ENCODE data around the gene FSD2. TPM values are rescaled to one million over a fixed set of nuclear protein-coding genes. Genes with fewer than 3 reads are reported as not detected.

Gene FSD2
- total and polyA plus RNA-seq, 7 donors, result 0.51 to 65.3 (median 27.5) TPM

- Histone ChIP-seq H3K9me3 (no peaks in the 10 kb centered on the region), H3K36me3 (ENCODE audit: insufficient read depth in 1 of 2, low read depth in 1 of 2) (peaks cover 0 to 49% of the 10 kb centered on the region in 2 donors), H3K4me1 (peaks cover 6% of the 10 kb centered on the region), H3K4me3 (no peak overlapping the region), H3K27ac (no peak overlapping the region), H3K27me3 (ENCODE audit: insufficient read depth in 3 of 3, low read length in 2 of 3) (no peaks in the 10 kb centered on the region)
- WGBS, 3 donors, result 70 to 80% (median 75%) methylated on average over 7 to 8 of the region's 8 CpGs
- no peak for DNase-seq
- no peak for TF ChIP-seq CTCF (IDR thresholded peaks at IDR 0.05)
- intact Hi-C loops (cut with DNase I), result no loop called here
- no peak for ATAC-seq
These were observed 41.8 kb upstream of the FSD2 start for GRCh38 chr15:82847703-82848102.

GRCh38 chr15:82846621-82847020 is 40.8 kb upstream of the FSD2 start:
- no peaks in the 10 kb centered on the region for H3K9me3 ChIP-seq
- no peaks in the 10 kb centered on the region for H3K27me3 ChIP-seq (ENCODE audit: insufficient read depth in 3 of 3, low read length in 2 of 3)
- no peak overlapping the region for H3K4me3 ChIP-seq
- ATAC-seq (no peak), DNase-seq (no peak)
- H3K27ac ChIP-seq, result no peak overlapping the region
- 66 to 87% (median 82%) methylated on average over 4 of the region's 4 CpGs for WGBS, 3 donors
- intact Hi-C loops (cut with DNase I), result no loop called here
- peaks cover 6% of the 10 kb centered on the region for H3K4me1 ChIP-seq
- no peak for TF ChIP-seq CTCF (IDR thresholded peaks at IDR 0.05)
- peaks cover 0 to 48% of the 10 kb centered on the region in 2 donors for H3K36me3 ChIP-seq (ENCODE audit: insufficient read depth in 1 of 2, low read depth in 1 of 2)

GRCh38 chr15:82845686-82846085 is 39.8 kb upstream of the FSD2 start:
- intact Hi-C loops (cut with DNase I), result no loop called here
- no peak for TF ChIP-seq CTCF (IDR thresholded peaks at IDR 0.05)
- Histone ChIP-seq H3K9me3 (no peaks in the 10 kb centered on the region), H3K36me3 (ENCODE audit: insufficient read depth in 1 of 2, low read depth in 1 of 2) (peaks cover 0 to 39% of the 10 kb centered on the region in 2 donors), H3K4me1 (peaks cover 6% of the 10 kb centered on the region), H3K27me3 (ENCODE audit: insufficient read depth in 3 of 3, low read length in 2 of 3) (no peaks in the 10 kb centered on the region), H3K27ac (no peak overlapping the region), H3K4me3 (no peak overlapping the region)
- 64 to 70% (median 66%) methylated on average over 7 of the region's 7 CpGs for WGBS, 3 donors
- DNase-seq (no peak), ATAC-seq (no peak)

- no peak for TF ChIP-seq CTCF (IDR thresholded peaks at IDR 0.05)
- no peaks in the 10 kb centered on the region for H3K27me3 ChIP-seq (ENCODE audit: insufficient read depth in 3 of 3, low read length in 2 of 3)
- no peak overlapping the region for H3K4me3 ChIP-seq
- ATAC-seq, result no peak
- H3K9me3 ChIP-seq, result no peaks in the 10 kb centered on the region
- intact Hi-C loops (cut with DNase I), result no loop called here
- no peak overlapping the region for H3K27ac ChIP-seq
- peaks cover 0 to 29% of the 10 kb centered on the region in 2 donors for H3K36me3 ChIP-seq (ENCODE audit: insufficient read depth in 1 of 2, low read depth in 1 of 2)
- no peaks in the 10 kb centered on the region for H3K4me1 ChIP-seq
- no peak for DNase-seq
- WGBS, 3 donors, result 90 to 94% (median 93%) methylated on average over 3 of the region's 3 CpGs
These were observed 37.7 kb upstream of the FSD2 start for GRCh38 chr15:82843566-82843965.

- intact Hi-C loops (cut with DNase I), result no loop called here
- H3K9me3 ChIP-seq, result no peaks in the 10 kb centered on the region
- 95 to 99% (median 96%) methylated on average over 4 of the region's 4 CpGs for WGBS, 3 donors
- H3K4me3 ChIP-seq, result no peak overlapping the region
- DNase-seq (no peak), ATAC-seq (no peak)
- H3K27me3 ChIP-seq (ENCODE audit: insufficient read depth in 3 of 3, low read length in 2 of 3), result no peaks in the 10 kb centered on the region
- H3K36me3 ChIP-seq (ENCODE audit: insufficient read depth in 1 of 2, low read depth in 1 of 2), result peaks cover 6 to 42% of the 10 kb centered on the region in 2 donors
- no peak for TF ChIP-seq CTCF (IDR thresholded peaks at IDR 0.05)
- no peaks in the 10 kb centered on the region for H3K4me1 ChIP-seq
- H3K27ac ChIP-seq, result no peak overlapping the region
These were observed 34.3 kb upstream of the FSD2 start for GRCh38 chr15:82840166-82840565.
